Endometrial microvascular endothelial cells (primary cell): Measurements from ENCODE around the gene ZDHHC14. TPM values are rescaled to one million over a fixed set of nuclear protein-coding genes. Genes with fewer than 3 reads are reported as not detected.
"Not testable (repeated sequence)": the region's sequence is repeated elsewhere in the genome, so short reads cannot be mapped to it uniquely, and the experiment has no call there.

Source experiments
- in situ Hi-C: cut with HindIII; loops from 2 replicates; pipeline ENCODE4 v1.10.0; 2017; ENCODE audit warnings: low sequenced_read_pairs, low pct_unique_long_range_greater_than_20kb; ENCODE audit errors: inconsistent ontology term
- total RNA-seq: library from RNA; depleted of rRNA; stranded (reverse); fragments of >200 nt; gene quantifications from one replicate; pipeline ENCODE4 v1.2.3, GENCODE V29; 2015; ENCODE audit errors: inconsistent ontology term

ZDHHC14 gene
- total RNA-seq, 1 donor from 2014 or later: 16.4 TPM

DNA sequence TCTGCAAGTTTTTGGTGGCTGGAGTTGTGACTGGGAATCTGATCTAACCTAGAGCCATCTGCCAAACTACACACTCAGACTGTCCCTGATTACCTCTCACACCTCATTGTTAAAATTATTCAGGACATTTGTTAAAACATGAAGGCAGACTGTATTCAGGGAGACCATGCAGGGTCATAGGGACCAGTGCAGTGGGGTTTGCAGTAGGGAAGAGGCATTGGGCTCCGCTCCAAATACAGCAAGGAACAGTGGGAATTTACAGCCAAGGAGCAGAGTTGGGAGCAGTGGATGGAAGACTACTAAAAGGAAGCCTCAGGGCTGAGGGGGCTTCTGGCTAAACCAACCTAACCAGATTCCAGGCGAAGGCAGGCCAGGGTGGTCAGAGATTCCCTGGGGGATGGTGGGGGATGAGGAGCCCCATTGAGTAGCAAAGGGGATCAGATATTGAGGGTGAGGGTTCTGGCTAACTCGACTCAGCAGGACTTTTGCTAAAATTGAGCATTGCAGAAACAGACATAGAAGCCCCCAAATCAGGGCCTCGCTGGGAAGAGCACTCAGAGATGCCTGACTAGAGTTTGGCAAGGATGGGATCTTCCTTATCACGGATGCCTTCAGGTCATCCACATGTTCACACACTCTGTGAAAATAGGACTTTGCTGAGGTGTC, 172.0 kb downstream of the ZDHHC14 start:
- in situ Hi-C loops: no loop called here

DNA sequence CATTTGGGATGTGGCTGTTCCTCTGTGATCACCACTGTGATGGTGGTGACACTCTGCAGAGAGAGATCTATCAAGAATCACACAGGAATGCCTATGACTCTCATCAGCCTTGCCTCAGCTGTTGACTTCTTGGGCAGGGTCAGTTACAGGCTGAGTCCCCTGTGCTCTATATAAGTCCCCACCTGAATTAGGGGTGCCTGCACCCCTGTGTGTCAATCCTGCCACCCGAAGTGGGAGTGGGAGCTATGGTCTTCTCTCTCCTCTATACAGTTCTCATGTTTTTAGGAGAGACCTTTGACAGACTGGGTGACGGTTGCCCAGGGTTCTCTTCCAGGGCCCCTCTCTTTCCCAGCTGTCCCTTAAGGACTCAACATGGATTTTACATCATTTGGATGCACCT, 173.8 kb downstream of the ZDHHC14 start:
- in situ Hi-C loops: no loop called here

- in situ Hi-C loops: no loop called here
Observed at GRCh38 chr6:157555455-157556143, 174.6 kb downstream of the ZDHHC14 start.

DNA sequence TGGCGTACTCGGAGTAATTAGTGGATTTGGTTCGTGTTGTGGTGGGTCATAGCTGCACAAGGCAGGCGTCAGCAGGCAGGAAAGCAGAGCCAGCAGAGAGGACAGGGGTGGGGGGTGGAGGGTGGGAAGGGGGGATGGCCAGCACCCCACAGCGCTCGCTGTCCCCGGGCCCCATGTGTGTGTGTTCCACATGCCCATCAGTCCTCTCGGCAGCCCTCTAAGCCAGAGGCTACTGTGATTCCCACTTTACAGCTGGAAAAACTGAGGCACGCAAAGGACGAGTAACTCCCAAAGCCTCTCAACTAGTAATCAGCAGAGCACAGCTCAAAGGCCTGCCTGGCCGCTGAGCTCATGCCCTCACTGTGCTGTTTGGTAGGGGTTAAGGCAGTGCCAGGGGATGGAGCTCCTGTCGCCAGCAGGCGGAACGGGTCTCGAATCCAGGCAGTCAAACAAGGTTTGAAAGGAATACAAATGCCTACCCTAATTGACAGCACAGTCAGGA, 175.2 kb downstream of the ZDHHC14 start:
- in situ Hi-C loops: no loop called here

- in situ Hi-C loops: no loop called here
Observed at GRCh38 chr6:157556671-157557430, 175.9 kb downstream of the ZDHHC14 start.

DNA sequence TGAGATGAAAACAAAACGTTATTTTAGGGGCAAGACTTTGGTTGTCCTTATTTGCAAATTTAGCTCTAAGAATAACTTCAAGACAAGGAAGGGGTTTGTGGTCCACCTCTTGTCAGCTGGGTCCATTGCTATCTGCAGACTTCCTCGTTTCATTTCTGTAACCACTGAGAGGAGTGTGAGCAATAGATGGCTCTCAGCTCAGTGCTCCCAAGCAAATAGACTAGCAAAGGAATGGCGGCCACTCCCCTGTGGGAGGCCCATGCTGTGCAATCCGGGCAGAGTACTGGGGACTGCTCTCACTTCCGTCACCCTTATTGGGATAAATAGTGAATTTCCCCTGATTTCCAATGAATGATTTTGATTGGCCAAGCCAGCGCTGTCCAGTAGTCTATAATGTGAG, 176.6 kb downstream of the ZDHHC14 start:
- in situ Hi-C loops: no loop called here

DNA sequence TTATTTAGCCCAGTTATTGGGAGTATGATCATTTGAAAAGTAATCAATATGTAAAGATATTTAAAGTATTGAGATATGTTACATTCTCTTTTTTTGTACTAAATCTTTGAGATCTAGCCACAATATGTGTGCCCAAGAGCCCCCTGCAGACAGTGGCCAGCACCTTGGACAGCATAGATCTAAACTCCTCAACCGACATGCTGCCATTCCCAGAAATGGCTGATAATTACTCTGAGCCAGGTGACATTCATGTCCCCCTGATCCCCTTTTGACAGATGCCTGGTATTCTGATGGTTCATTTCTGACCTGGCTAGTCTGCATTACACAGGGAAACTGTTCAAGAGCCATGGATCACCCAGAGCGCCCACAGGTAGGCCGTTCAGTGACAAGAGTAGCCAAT, 177.1 kb downstream of the ZDHHC14 start:
- in situ Hi-C loops: no loop called here

- in situ Hi-C loops: no loop called here
Observed at GRCh38 chr6:157558487-157559200, 177.7 kb downstream of the ZDHHC14 start.

GRCh38 chr6:157559201-157559756, 178.3 kb downstream of the ZDHHC14 start:
- in situ Hi-C loops: no loop called here

DNA sequence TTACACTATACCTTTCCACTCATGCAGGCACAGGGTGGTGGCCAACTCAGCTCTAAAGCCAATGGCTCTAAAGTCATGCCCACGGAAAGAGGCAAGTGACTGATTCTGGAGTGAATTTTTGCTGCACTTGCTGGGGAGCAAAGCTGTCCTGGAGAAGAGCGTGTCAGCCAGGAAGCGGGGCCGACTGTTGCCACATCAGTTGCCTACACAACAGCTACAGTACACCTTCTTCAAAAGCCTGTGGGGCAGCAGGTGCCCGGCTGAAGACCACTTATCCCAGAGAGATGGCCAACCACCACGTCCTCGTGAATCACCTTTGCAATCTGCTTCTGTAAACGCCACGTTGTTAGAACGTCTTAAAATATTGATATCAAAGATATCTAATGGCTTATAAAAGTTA, 179.1 kb downstream of the ZDHHC14 start:
- in situ Hi-C loops: not testable (repeated sequence)

GRCh38 chr6:157560691-157561413, 179.9 kb downstream of the ZDHHC14 start:
- in situ Hi-C loops: no loop called here

GRCh38 chr6:157561414-157561790, 180.4 kb downstream of the ZDHHC14 start:
- in situ Hi-C loops: no loop called here

GRCh38 chr6:157561929-157562810, 181.2 kb downstream of the ZDHHC14 start:
- in situ Hi-C loops: no loop called here

GRCh38 chr6:157562997-157563396, 182.0 kb downstream of the ZDHHC14 start:
- in situ Hi-C loops: no loop called here

DNA sequence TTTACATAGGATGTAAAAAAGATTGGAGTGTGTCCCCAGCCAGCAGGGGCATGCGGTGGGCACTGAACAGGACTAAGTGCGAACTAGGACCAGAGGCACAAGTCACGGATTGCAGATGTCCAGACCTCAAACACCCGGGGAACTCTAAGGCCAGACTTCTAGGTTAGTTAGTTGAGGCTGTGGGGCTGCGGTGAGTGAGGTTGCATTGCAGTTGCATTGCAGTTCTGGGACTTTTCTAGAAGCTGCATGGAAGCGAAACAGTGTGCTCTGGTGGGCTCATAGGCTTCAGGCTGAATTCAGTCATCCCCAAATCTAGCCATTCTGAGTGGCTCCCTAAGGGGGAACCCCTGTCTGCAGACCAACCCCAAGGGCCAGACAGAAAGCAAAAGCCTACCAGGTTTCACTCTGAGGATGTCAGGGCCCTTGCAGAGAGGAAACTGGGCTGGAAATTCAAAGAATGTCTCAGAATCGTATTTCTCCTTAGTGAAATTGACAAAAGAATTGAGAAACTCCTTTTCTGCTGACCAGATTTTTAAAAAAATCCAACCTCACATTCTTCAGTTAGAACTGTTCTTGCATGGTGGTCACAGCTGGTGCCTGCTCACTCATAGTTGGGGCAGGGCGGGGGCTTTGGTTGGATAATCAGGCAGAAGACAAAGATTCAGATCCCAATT, 182.8 kb downstream of the ZDHHC14 start:
- in situ Hi-C loops: no loop called here

- in situ Hi-C loops: no loop called here
Observed at GRCh38 chr6:157568702-157569101, 187.7 kb downstream of the ZDHHC14 start.

DNA sequence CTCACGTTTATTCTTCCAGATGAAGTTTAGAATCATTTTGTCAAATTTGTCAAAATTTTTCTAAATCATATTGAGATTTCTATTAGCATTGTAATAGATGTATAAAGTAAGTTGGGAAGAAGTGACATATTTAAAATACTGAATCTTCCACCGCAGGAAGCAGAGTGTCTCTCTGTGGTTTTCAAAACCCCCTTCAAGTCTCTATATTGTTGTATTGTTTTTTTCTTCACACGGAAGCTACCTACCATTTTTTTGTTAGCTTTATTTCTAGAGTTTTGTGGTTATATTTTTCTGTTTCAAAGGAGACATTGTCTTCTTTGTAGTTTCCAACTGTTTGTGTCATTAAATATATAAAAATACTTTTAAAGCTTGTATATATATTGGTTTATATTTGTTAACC, 188.6 kb downstream of the ZDHHC14 start:
- in situ Hi-C loops: no loop called here
